Activated T-helper 9 cell treated with anti-CD3 and anti-CD28 coated beads, Interleukin-2, amount 50 U/mL, for 16 hours (primary cell): ENCODE measurements around the gene OPA3.

Experiments
- DNase-seq: peaks from one replicate; pipeline ENCODE4 v3.0.0-alpha.2; 2020; ENCODE audit warnings: low read depth

Gene OPA3

GRCh38 chr19:45598267-45599001, 13.8 kb upstream of the OPA3 start:
- DNase-seq: no peak

GRCh38 chr19:45597425-45598111, 13.0 kb upstream of the OPA3 start:
- DNase-seq: no peak

GRCh38 chr19:45595814-45596213, 11.2 kb upstream of the OPA3 start:
- DNase-seq: no peak

GRCh38 chr19:45593520-45593919, 8.9 kb upstream of the OPA3 start:
- no peak for DNase-seq

- DNase-seq: no peak
Measured at GRCh38 chr19:45592366-45592765, 7.8 kb upstream of the OPA3 start.

GRCh38 chr19:45591638-45592005, 7.0 kb upstream of the OPA3 start:
- DNase-seq: no peak

GRCh38 chr19:45591004-45591637, 6.5 kb upstream of the OPA3 start:
- DNase-seq: no peak

- no peak for DNase-seq
Measured at GRCh38 chr19:45590300-45591003, 5.8 kb upstream of the OPA3 start.

GRCh38 chr19:45589768-45590167, 5.2 kb upstream of the OPA3 start:
- no peak for DNase-seq

GRCh38 chr19:45587873-45588272, 3.3 kb upstream of the OPA3 start:
- DNase-seq: no peak

- DNase-seq: no peak
Measured at GRCh38 chr19:45585158-45585577, 566 bp upstream of the OPA3 start.

GRCh38 chr19:45581576-45581975, 3.0 kb downstream of the OPA3 start:
- DNase-seq: no peak

GRCh38 chr19:45578861-45579260, 5.7 kb downstream of the OPA3 start:
- DNase-seq: no peak

GRCh38 chr19:45577111-45577905, 7.3 kb downstream of the OPA3 start:
- DNase-seq: no peak

GRCh38 chr19:45576682-45577081, 7.9 kb downstream of the OPA3 start:
- no peak for DNase-seq

GRCh38 chr19:45575216-45575615, 9.4 kb downstream of the OPA3 start:
- DNase-seq: no peak

GRCh38 chr19:45574526-45574925, 10.1 kb downstream of the OPA3 start:
- no peak for DNase-seq

GRCh38 chr19:45571457-45572220, 13.0 kb downstream of the OPA3 start:
- no peak for DNase-seq

- DNase-seq: peak; percentile 36
Measured at GRCh38 chr19:45569619-45570421, 14.8 kb downstream of the OPA3 start.

GRCh38 chr19:45568732-45569131, 15.9 kb downstream of the OPA3 start:
- DNase-seq: no peak
